ENCODE data around the gene ZNF14.

- TF ChIP-seq POLR2A (IDR thresholded peaks at IDR 0.05), result no peak
- TF ChIP-seq CTCF (IDR thresholded peaks at IDR 0.05), result no peak
These were observed 71.1 kb downstream of the ZNF14 start for GRCh38 chr19:19661675-19662251.
